OCI-LY7 (cell line): ENCODE results near the gene TREML4.

Source experiments
- EZH2phosphoT487 ChIP-seq: fragments of 200-600 bp; sonication (generic); IDR thresholded peaks from 2 replicates; pipeline ENCODE4 v1.6.1; 2018; ENCODE audit warnings: low read depth, borderline replicate concordance, mild to moderate bottlenecking, mixed run types, antibody characterized with exemption, low read length, moderate library complexity, mixed read lengths
- TF ChIP-seq, protein P1 (sequence below): fragments of 200-600 bp; sonication (generic); conservative IDR thresholded peaks from 2 replicates; pipeline ENCODE4 v1.5.1; 2014; ENCODE audit warnings: mild to moderate bottlenecking, antibody characterized with exemption, low read length, moderate library complexity, mixed read lengths

DNA sequence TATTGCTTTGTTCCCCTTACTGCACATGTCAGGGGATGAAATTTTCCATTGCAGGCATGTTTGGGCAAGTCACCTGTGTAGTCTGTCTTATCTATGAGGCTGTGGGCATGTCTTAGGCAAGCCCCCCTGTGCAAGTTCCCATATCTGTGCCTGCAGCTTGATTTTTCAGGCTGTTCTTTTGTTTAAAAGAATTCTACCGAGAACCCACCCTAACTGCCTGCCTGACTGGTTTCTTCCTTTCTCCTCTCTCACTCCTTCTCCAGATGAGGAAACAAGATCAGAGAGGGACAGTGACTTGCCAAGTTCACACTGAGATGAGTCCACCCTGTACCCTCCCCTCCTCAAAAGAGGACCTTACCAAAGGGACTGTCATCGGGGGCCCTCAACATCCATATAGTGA is 38.2 kb upstream of the TREML4 start:
- TF ChIP-seq, protein P1, sequence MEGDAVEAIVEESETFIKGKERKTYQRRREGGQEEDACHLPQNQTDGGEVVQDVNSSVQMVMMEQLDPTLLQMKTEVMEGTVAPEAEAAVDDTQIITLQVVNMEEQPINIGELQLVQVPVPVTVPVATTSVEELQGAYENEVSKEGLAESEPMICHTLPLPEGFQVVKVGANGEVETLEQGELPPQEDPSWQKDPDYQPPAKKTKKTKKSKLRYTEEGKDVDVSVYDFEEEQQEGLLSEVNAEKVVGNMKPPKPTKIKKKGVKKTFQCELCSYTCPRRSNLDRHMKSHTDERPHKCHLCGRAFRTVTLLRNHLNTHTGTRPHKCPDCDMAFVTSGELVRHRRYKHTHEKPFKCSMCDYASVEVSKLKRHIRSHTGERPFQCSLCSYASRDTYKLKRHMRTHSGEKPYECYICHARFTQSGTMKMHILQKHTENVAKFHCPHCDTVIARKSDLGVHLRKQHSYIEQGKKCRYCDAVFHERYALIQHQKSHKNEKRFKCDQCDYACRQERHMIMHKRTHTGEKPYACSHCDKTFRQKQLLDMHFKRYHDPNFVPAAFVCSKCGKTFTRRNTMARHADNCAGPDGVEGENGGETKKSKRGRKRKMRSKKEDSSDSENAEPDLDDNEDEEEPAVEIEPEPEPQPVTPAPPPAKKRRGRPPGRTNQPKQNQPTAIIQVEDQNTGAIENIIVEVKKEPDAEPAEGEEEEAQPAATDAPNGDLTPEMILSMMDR, result no peak
- TF ChIP-seq EZH2phosphoT487, result no peak
